ENCODE data around the gene NSUN5.
"Not testable (repeated sequence)": the region's sequence is repeated elsewhere in the genome, so short reads cannot be mapped to it uniquely, and the experiment has no call there.

The NSUN5 gene

GRCh38 chr7:73325424-73325823 is 16.8 kb upstream of the NSUN5 start:
- DNase-seq: not testable (repeated sequence)

GRCh38 chr7:73324081-73324845 is 15.6 kb upstream of the NSUN5 start:
- not testable (repeated sequence) for DNase-seq

- DNase-seq: not testable (repeated sequence)
Measured at GRCh38 chr7:73323434-73324080, 14.9 kb upstream of the NSUN5 start.

- not testable (repeated sequence) for DNase-seq
Measured at GRCh38 chr7:73320009-73320408, 11.4 kb upstream of the NSUN5 start.

- not testable (repeated sequence) for DNase-seq
Measured at GRCh38 chr7:73319541-73319940, 10.9 kb upstream of the NSUN5 start.

GRCh38 chr7:73318656-73319204 is 10.1 kb upstream of the NSUN5 start:
- not testable (repeated sequence) for DNase-seq

- DNase-seq: no peak
Measured at GRCh38 chr7:73316521-73316920, 7.9 kb upstream of the NSUN5 start.

- DNase-seq: no peak
Measured at GRCh38 chr7:73314271-73314670, 5.6 kb upstream of the NSUN5 start.

- no peak for DNase-seq
Measured at GRCh38 chr7:73313521-73313906, 4.9 kb upstream of the NSUN5 start.

- DNase-seq: no peak
Measured at GRCh38 chr7:73312831-73313520, 4.3 kb upstream of the NSUN5 start.

- DNase-seq: not testable (repeated sequence)
Measured at GRCh38 chr7:73311421-73311820, 2.8 kb upstream of the NSUN5 start.

GRCh38 chr7:73308074-73308664 is 457 bp downstream of the NSUN5 start:
- DNase-seq: no peak

GRCh38 chr7:73307436-73307835 is 1.2 kb downstream of the NSUN5 start:
- no peak for DNase-seq

GRCh38 chr7:73304612-73305387 is 3.8 kb downstream of the NSUN5 start:
- not testable (repeated sequence) for DNase-seq

GRCh38 chr7:73304071-73304470 is 4.6 kb downstream of the NSUN5 start:
- DNase-seq: no peak

- DNase-seq: no peak
Measured at GRCh38 chr7:73303546-73303945, 5.1 kb downstream of the NSUN5 start.

- not testable (repeated sequence) for DNase-seq
Measured at GRCh38 chr7:73302846-73303245, 5.8 kb downstream of the NSUN5 start.

GRCh38 chr7:73301108-73301507 is 7.5 kb downstream of the NSUN5 start:
- DNase-seq: not testable (repeated sequence)

GRCh38 chr7:73299812-73300211 is 8.8 kb downstream of the NSUN5 start:
- DNase-seq: not testable (repeated sequence)

- not testable (repeated sequence) for DNase-seq
Measured at GRCh38 chr7:73297706-73298105, 10.9 kb downstream of the NSUN5 start.

- DNase-seq: not testable (repeated sequence)
Measured at GRCh38 chr7:73297235-73297634, 11.4 kb downstream of the NSUN5 start.

GRCh38 chr7:73277210-73277609 is 31.4 kb downstream of the NSUN5 start:
- not testable (repeated sequence) for DNase-seq
